HCT116 (cell line): ENCODE results near the gene PGM2L1. TPM values are rescaled to one million over a fixed set of nuclear protein-coding genes. Genes with fewer than 3 reads are reported as not detected.

Experiments used
- ATAC-seq: fragments of 200-7000 bp; cut with Tn5 transposase; 2 replicates; pipeline ENCODE4 v1.9.1; 2020; ENCODE audit warnings: mild to moderate bottlenecking, moderate library complexity
- BruUV-seq: library from RNA; stranded (reverse); fragments of 400-500 nt; replicated peaks from 2 replicates; lab custom pipeline; 2021; lab: Mats Ljungman, UMichigan
- CTCF ChIA-PET: fragments of 300-600 bp; sonication (Branson Sonifier 250); formaldehyde crosslinking; loops from one replicate; lab custom pipeline; 2021; ENCODE audit warnings: antibody characterized with exemption; lab: Charles Lee
- POLR2A ChIA-PET: fragments of 300-600, 350-600 bp; sonication (Branson Sonifier 250); formaldehyde crosslinking; loops from one replicate; lab custom pipeline; 2021; ENCODE audit warnings: antibody characterized with exemption; lab: Charles Lee
- RAD21 ChIA-PET, 2 experiments: fragments of 300-600 bp; sonication (Branson Sonifier 250); formaldehyde crosslinking; loops; one replicate each; lab custom pipeline; 2023; ENCODE audit warnings: low total read pairs in 2 of 2; ENCODE audit not compliant: uncharacterized antibody in 2 of 2, unreplicated experiment in 2 of 2, low non-redundant PET in 1 of 2; lab: Charles Lee
- DNase-seq: peaks from one replicate; pipeline ENCODE4 v3.0.0-alpha.2; 2010; ENCODE audit warnings: low read depth, low spot score
- H2AFZ ChIP-seq: fragments of 200-600 bp; shearing (Covaris generic), sonication (generic); 2 replicates; pipeline ENCODE4 v1.6.1; 2017; ENCODE audit warnings: low read depth, mixed run types, mixed read lengths, antibody characterized with exemption, low read length; ENCODE audit not compliant: poor library complexity, severe bottlenecking
- H3K27ac ChIP-seq: 2 replicates; pipeline ENCODE4 v1.5.1; 2012; ENCODE audit warnings: low read depth, low read length
- H3K27me3 ChIP-seq: fragments of 200-600 bp; sonication (generic); 2 replicates; pipeline ENCODE4 v1.6.1; 2016; ENCODE audit warnings: mixed run types, low read length, mixed read lengths; ENCODE audit not compliant: insufficient read depth
- H3K36me3 ChIP-seq, 2 experiments: fragments of 200-500 bp in 1 of 2; fragments of 200-600 bp in 1 of 2; sonication (Bioruptor generic) in 1 of 2; sonication (generic) in 1 of 2; 2 replicates each; pipeline versions ENCODE4 v1.5.1 to v1.6.1; 2014 to 2016; ENCODE audit warnings: low read length in 2 of 2, inconsistent platforms in 1 of 2, mixed read lengths in 1 of 2, mixed run types in 1 of 2; ENCODE audit not compliant: insufficient read depth in 2 of 2, control insufficient read depth in 1 of 2
- H3K4me1 ChIP-seq, 2 experiments: fragments of 200-600 bp in 1 of 2; sonication (generic) in 1 of 2; 2 replicates each; pipeline versions ENCODE4 v1.5.1 to v1.6.1; 2012 to 2017; ENCODE audit warnings: low read length in 2 of 2, inconsistent platforms in 1 of 2, mild to moderate bottlenecking in 1 of 2, mixed read lengths in 1 of 2, mixed run types in 1 of 2, moderate library complexity in 1 of 2; ENCODE audit not compliant: insufficient read depth in 2 of 2, control insufficient read depth in 1 of 2
- H3K4me2 ChIP-seq: fragments of 200-600 bp; sonication (generic); 2 replicates; pipeline ENCODE4 v1.6.1; 2017; ENCODE audit warnings: mixed run types, low read length, mixed read lengths
- H3K4me3 ChIP-seq, 2 experiments: fragments of 200-600 bp in 1 of 2; sonication (generic) in 1 of 2; replicated peaks in 1 of 2; 2 replicates each; pipeline ENCODE4 v1.5.1; 2011 to 2016; ENCODE audit warnings: low read length in 2 of 2, control low read depth in 1 of 2, low read depth in 1 of 2, mild to moderate bottlenecking in 1 of 2, mixed read lengths in 1 of 2, mixed run types in 1 of 2
- H3K79me2 ChIP-seq: fragments of 200-600 bp; sonication (generic); 2 replicates; pipeline ENCODE4 v1.6.1; 2017; ENCODE audit warnings: mild to moderate bottlenecking, mixed run types, low read length, moderate library complexity, mixed read lengths; ENCODE audit not compliant: insufficient read depth
- H3K9ac ChIP-seq: fragments of 200-600 bp; sonication (generic); 2 replicates; pipeline ENCODE4 v1.6.1; 2016; ENCODE audit warnings: low read length, mixed read lengths
- H3K9me2 ChIP-seq: fragments of 200-600 bp; sonication (generic), shearing (Covaris generic); 2 replicates; pipeline ENCODE4 v1.6.1; 2017; ENCODE audit warnings: mixed run types, mild to moderate bottlenecking, moderate library complexity; ENCODE audit not compliant: insufficient read depth
- H3K9me3 ChIP-seq, 2 experiments: fragments of 200-500 bp in 1 of 2; fragments of 200-600 bp in 1 of 2; sonication (Bioruptor generic) in 1 of 2; sonication (generic) in 1 of 2; 2 replicates each; pipeline ENCODE4 v1.6.1; 2014 to 2017; ENCODE audit warnings: low read length in 2 of 2, mixed read lengths in 2 of 2, inconsistent platforms in 1 of 2, low read depth in 1 of 2, mild to moderate bottlenecking in 1 of 2, mixed run types in 1 of 2, moderate library complexity in 1 of 2; ENCODE audit not compliant: control insufficient read depth in 1 of 2, insufficient read depth in 1 of 2
- H4K20me1 ChIP-seq: fragments of 200-600 bp; sonication (generic), shearing (Covaris generic); 2 replicates; pipeline ENCODE4 v1.6.1; 2017; ENCODE audit warnings: mixed run types, mild to moderate bottlenecking, moderate library complexity; ENCODE audit not compliant: insufficient read depth
- ATF3 ChIP-seq: IDR thresholded peaks from 2 replicates; pipeline ENCODE4 v1.6.1; 2012
- CBX3 ChIP-seq: IDR thresholded peaks from 2 replicates; pipeline ENCODE4 v1.6.1; 2012; ENCODE audit warnings: low read depth
- CEBPB ChIP-seq: IDR thresholded peaks from 2 replicates; pipeline ENCODE4 v1.6.1; 2012; ENCODE audit warnings: low read depth
- CTCF ChIP-seq, 3 experiments: fragments of 200-600 bp in 1 of 3; sonication (generic) in 1 of 3; IDR thresholded peaks in 2 of 3; conservative IDR thresholded peaks in 1 of 3; 2 replicates each; pipeline ENCODE4 v1.5.1; 2012 to 2017; ENCODE audit warnings: low read depth in 2 of 3, low read length in 2 of 3, antibody characterized with exemption in 1 of 3, borderline replicate concordance in 1 of 3, control low read depth in 1 of 3, mild to moderate bottlenecking in 1 of 3, mixed read lengths in 1 of 3, mixed run types in 1 of 3, moderate library complexity in 1 of 3; ENCODE audit not compliant: insufficient read depth in 1 of 3
- EGR1 ChIP-seq: IDR thresholded peaks from 2 replicates; pipeline ENCODE4 v1.6.1; 2012; ENCODE audit warnings: low read depth
- ELF1 ChIP-seq: IDR thresholded peaks from 2 replicates; pipeline ENCODE4 v1.6.1; 2012; ENCODE audit warnings: low read depth, borderline replicate concordance
- EZH2 ChIP-seq: fragments of 200-600 bp; sonication (generic); IDR thresholded peaks from 2 replicates; pipeline ENCODE4 v1.6.1; 2017; ENCODE audit warnings: antibody characterized with exemption, mixed run types
- EZH2phosphoT487 ChIP-seq: fragments of 200-600 bp; IDR thresholded peaks from 2 replicates; pipeline ENCODE4 v1.6.1; 2018; ENCODE audit warnings: antibody characterized with exemption, borderline replicate concordance
- FOSL1 ChIP-seq: IDR thresholded peaks from 2 replicates; pipeline ENCODE4 v1.6.1; 2012; ENCODE audit warnings: low read depth
- JUND ChIP-seq: IDR thresholded peaks from 2 replicates; pipeline ENCODE4 v1.6.1; 2012
- POLR2A ChIP-seq: IDR thresholded peaks from 2 replicates; pipeline ENCODE4 v1.7.0; 2011; ENCODE audit warnings: borderline replicate concordance; ENCODE audit not compliant: insufficient read depth, insufficient read length; ENCODE audit errors: extremely low read depth
- POLR2AphosphoS5 ChIP-seq: IDR thresholded peaks from 2 replicates; pipeline ENCODE4 v1.6.1; 2011; ENCODE audit warnings: mild to moderate bottlenecking, low read depth, low read length, moderate library complexity
- RAD21 ChIP-seq: IDR thresholded peaks from 2 replicates; pipeline ENCODE4 v1.6.1; 2012; ENCODE audit warnings: low read depth, mild to moderate bottlenecking
- SIN3A ChIP-seq: IDR thresholded peaks from 2 replicates; pipeline ENCODE4 v1.6.1; 2012; ENCODE audit warnings: low read depth
- SRF ChIP-seq: IDR thresholded peaks from 2 replicates; pipeline ENCODE4 v1.6.1; 2012; ENCODE audit warnings: low read depth
- TCF7L2 ChIP-seq: IDR thresholded peaks from 2 replicates; pipeline ENCODE4 v1.7.0; 2011; ENCODE audit warnings: borderline replicate concordance, inconsistent platforms; ENCODE audit not compliant: insufficient read depth, insufficient read length; ENCODE audit errors: extremely low read depth
- YY1 ChIP-seq: IDR thresholded peaks from 2 replicates; pipeline ENCODE4 v1.6.1; 2011; ENCODE audit warnings: low read length, low read depth, moderate library complexity, mild to moderate bottlenecking; ENCODE audit not compliant: insufficient replicate concordance; ENCODE audit errors: extremely low read depth
- ZFX ChIP-seq: fragments of 450-650 bp; IDR thresholded peaks from 2 replicates; pipeline ENCODE4 v1.6.1; 2017
- intact Hi-C: fragments of 100-400 bp; cut with micrococcal nuclease; formaldehyde crosslinking; loops from 2 replicates; pipeline ENCODE4 v1.10.0; 2022
- total RNA-seq: library from RNA; stranded (reverse); gene quantifications from one replicate; pipeline ENCODE4 v1.2.1, GENCODE V29; 2021; ENCODE audit not compliant: unreplicated experiment
- TF ChIP-seq, protein P1 (sequence below): IDR thresholded peaks from 2 replicates; pipeline ENCODE4 v1.6.1; 2012; ENCODE audit warnings: low read depth
- TF ChIP-seq, protein P2 (sequence below): IDR thresholded peaks from 2 replicates; pipeline ENCODE4 v1.6.1; 2011; ENCODE audit warnings: mild to moderate bottlenecking, low read length, moderate library complexity; ENCODE audit not compliant: insufficient replicate concordance; ENCODE audit errors: extremely low read depth
- TF ChIP-seq, protein P3 (sequence below): IDR thresholded peaks from 2 replicates; pipeline ENCODE4 v1.6.1; 2012

The PGM2L1 gene
- total RNA-seq, 1 experiment from 2014 or later, result 4.9 TPM

GRCh38 chr11:74311352-74311926 lies 86.8 kb downstream of the PGM2L1 start, which contains the start of gene P4HA3:
TSS of gene P4HA3 (minus strand) at chr11:74311640. CDS start at chr11:74311611, 29 bp downstream.
- Histone ChIP-seq H3K4me1 (peaks cover 0 to 11% of the 10 kb centered on the region in 2 experiments; a peak in 1 of 4 replicates), H3K9me2 (no peaks in the 10 kb centered on the region), H2AFZ (peak within 1 kb of the TSS; percentile 96), H3K27ac (no peak within 1 kb of the TSS; the same call in 1 of the 2 replicates), H3K9me3 (no peaks in the 10 kb centered on the region), H3K9ac (peak within 1 kb of the TSS; percentile 47), H3K4me2 (peak within 1 kb of the TSS; percentile 76), H3K36me3 (no peaks in the 10 kb centered on the region), H3K4me3 (peak within 1 kb of the TSS; percentile 23 to 57), H4K20me1 (no peaks in the 10 kb centered on the region), H3K79me2 (no peaks in the 10 kb centered on the region), H3K27me3 (no peaks in the 10 kb centered on the region)
- DNase-seq, result peak; percentile 18
- intact Hi-C loops, result no loop called here
- POLR2A ChIA-PET, result no interaction called here
- no TSS peak for BruUV-seq
- RAD21 ChIA-PET, result no interaction called here
- peak; percentile 99 for ATAC-seq
- CTCF ChIA-PET, result no interaction called here
- peak; percentile 72; the same call in 1 of the 2 replicates for TF ChIP-seq CBX3
- no peak for TF ChIP-seq ELF1
- no peak for TF ChIP-seq EZH2
- no peak for TF ChIP-seq FOSL1
- TF ChIP-seq TCF7L2, result no peak
- TF ChIP-seq, protein P1, sequence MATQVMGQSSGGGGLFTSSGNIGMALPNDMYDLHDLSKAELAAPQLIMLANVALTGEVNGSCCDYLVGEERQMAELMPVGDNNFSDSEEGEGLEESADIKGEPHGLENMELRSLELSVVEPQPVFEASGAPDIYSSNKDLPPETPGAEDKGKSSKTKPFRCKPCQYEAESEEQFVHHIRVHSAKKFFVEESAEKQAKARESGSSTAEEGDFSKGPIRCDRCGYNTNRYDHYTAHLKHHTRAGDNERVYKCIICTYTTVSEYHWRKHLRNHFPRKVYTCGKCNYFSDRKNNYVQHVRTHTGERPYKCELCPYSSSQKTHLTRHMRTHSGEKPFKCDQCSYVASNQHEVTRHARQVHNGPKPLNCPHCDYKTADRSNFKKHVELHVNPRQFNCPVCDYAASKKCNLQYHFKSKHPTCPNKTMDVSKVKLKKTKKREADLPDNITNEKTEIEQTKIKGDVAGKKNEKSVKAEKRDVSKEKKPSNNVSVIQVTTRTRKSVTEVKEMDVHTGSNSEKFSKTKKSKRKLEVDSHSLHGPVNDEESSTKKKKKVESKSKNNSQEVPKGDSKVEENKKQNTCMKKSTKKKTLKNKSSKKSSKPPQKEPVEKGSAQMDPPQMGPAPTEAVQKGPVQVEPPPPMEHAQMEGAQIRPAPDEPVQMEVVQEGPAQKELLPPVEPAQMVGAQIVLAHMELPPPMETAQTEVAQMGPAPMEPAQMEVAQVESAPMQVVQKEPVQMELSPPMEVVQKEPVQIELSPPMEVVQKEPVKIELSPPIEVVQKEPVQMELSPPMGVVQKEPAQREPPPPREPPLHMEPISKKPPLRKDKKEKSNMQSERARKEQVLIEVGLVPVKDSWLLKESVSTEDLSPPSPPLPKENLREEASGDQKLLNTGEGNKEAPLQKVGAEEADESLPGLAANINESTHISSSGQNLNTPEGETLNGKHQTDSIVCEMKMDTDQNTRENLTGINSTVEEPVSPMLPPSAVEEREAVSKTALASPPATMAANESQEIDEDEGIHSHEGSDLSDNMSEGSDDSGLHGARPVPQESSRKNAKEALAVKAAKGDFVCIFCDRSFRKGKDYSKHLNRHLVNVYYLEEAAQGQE, result no peak
- 0 out of 6 replicates have a peak, but pooled peaks of 1 of the 3 experiments have one; percentile 21 for TF ChIP-seq CTCF (IDR thresholded peaks at IDR 0.05 in 2 of 3, conservative IDR thresholded peaks at IDR 0.05 in 1 of 3; ENCODE audit: borderline replicate concordance in 1 of 3, insufficient read depth in 1 of 3, low read depth in 2 of 3, low read length in 2 of 3)
- TF ChIP-seq SIN3A, result no peak
- no peak for TF ChIP-seq JUND
- TF ChIP-seq CEBPB, result no peak
- TF ChIP-seq ZFX, result no peak
- no peak for TF ChIP-seq RAD21
- TF ChIP-seq SRF, result no peak
- no peak for TF ChIP-seq ATF3
- TF ChIP-seq POLR2AphosphoS5, result peak; percentile 31; the same call in 1 of the 2 replicates
- no peak for TF ChIP-seq EZH2phosphoT487
- TF ChIP-seq, protein P2, sequence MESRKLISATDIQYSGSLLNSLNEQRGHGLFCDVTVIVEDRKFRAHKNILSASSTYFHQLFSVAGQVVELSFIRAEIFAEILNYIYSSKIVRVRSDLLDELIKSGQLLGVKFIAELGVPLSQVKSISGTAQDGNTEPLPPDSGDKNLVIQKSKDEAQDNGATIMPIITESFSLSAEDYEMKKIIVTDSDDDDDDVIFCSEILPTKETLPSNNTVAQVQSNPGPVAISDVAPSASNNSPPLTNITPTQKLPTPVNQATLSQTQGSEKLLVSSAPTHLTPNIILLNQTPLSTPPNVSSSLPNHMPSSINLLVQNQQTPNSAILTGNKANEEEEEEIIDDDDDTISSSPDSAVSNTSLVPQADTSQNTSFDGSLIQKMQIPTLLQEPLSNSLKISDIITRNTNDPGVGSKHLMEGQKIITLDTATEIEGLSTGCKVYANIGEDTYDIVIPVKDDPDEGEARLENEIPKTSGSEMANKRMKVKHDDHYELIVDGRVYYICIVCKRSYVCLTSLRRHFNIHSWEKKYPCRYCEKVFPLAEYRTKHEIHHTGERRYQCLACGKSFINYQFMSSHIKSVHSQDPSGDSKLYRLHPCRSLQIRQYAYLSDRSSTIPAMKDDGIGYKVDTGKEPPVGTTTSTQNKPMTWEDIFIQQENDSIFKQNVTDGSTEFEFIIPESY, result no peak
- TF ChIP-seq, protein P3, sequence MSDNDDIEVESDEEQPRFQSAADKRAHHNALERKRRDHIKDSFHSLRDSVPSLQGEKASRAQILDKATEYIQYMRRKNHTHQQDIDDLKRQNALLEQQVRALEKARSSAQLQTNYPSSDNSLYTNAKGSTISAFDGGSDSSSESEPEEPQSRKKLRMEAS, result peak; percentile 93
- no peak for TF ChIP-seq YY1
- no peak for TF ChIP-seq EGR1
- TF ChIP-seq POLR2A, result no peak
